Measurements from ENCODE around the gene HSPA4.

The HSPA4 gene

DNA sequence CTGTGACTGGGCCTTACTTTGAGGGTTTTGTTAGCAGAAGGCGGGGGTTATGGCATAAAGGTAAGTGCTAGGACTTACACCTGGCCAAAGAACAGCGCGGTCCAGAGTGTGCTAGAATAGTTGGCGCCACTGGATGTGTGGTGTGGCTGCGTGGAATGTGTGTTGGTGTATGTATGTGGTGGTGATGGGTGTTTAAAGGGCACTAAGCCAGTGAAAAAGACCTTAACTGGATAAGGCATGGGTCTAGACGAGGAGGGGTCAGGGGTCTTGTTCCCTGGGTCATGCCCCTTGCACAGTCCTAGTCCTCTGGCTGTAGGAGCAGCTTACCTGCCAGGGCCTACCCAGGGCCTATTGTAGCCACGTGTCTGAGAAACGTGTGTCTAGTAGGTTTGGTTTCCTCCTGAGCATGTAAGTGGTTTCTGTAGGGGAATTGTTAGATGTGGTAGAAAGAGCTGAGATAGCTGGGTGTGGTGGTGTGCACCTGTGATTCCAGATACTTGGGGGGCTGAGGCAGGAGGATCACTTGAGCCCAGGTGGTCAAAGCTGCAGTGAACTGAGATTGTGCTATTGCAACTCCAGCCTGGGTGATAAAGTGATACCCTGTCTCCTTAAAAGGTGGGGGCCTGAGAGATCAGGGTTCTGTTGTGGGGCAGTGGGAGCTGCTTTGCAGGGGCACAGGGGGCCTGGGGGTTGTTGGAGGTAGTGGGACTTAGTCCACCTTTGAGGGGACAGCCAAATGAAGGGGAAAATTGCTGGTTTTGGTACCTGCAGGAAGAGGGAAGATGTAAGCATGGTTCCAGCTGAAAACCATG, 55.2 kb downstream of the HSPA4 start:
- no peak for DNase-seq

DNA sequence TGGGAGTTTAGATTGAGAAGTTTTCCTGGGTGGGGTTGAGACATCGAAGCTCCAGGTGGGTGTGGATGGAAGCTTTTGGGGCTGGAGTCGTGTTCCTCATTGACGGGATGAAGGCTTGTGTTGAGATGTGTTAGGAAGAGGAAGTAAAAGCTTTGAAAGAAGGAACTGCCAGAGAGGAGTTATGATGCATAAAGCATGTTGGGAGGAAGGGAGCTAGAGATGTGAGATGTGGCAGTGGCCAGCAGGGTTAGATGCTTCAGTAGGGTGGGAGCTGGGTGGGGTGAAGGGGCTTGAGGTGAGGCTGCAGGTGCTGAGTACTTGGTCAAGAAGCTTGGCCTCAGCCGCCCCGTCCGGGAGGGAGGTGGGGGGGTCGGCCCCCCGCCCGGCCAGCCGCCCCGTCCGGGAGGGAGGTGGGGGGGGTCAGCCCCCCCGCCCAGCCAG, 56.7 kb downstream of the HSPA4 start:
- DNase-seq = no peak

DNA sequence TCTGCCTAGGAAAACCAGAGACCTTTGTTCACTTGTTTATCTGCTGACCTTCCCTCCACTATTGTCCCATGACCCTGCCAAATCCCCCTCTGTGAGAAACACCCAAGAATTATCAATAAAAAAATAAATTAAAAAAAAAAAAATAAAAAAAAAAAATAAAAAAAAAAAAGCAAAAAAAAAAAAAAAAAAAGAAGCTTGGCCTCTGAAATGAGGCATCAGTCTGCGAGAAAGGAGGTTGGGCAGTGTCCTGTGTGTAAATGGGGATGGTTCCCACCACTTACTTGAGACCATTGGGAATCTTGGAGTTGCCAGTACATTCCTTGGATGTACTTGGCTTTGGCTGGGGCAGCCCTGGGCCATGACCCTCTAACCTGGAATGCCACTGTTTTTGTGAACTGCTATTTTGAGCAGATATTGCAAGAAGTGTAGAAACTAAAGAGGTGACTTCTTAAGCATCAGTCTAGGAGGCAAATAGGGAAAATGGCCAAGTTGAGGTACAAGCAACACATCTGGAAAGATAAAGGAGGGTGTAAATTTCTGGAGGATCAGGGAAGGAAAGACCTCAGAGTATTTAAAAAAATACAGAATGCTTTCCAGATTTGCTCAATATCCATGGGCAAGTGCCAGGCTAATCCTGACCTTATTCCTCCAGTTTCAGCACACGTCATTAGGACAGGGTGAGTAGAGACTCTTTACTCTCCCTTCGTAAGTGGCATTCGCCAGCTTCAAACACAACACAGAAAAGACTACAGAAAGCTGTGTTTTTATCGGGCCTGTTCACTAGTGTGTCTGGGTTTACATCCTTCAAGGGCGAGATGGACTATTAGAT, 58.1 kb downstream of the HSPA4 start:
- no peak for DNase-seq

DNA sequence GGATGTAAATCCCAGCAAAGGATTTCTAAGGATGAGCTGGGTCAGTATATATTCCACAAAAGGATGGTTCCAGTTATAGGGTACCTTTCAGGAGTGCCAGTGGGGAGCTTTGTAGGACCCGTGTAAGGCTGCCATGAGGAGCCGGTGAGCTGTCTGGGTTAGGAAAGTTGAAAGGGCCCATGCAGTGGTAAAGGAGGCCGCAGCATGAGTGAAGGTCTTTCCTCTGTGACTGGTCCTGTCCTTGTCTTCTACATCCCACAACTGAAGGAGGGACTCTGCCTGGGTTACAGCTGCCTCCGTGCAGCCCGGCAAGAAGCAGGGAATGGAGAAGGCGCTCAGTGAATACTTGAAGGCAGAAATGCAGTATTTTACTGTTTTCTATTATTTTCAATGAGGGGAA, 58.9 kb downstream of the HSPA4 start:
- no peak for DNase-seq

DNA sequence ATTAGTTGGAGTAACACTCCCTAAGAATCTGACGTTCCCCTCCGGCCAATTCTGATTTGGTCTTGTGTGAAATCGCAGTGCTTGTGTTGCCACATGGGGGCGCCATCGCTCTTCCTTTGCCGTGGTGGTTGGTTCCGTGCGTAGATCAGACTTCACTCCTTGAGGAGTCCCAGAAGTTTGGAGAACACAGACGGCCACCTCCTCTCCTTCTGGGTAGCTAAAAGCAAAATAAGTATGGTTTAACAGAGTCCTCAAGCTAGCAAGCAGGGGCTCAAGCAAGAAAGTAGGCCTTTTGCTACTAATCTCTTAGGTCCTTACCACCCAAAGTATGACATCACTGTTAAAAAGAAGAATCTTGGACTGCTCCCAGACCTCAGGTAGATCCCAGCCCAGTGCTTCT, 59.5 kb downstream of the HSPA4 start:
- peak; percentile 66 for DNase-seq

GRCh38 chr5:133112026-133112660, 60.3 kb downstream of the HSPA4 start:
- no peak for DNase-seq

DNA sequence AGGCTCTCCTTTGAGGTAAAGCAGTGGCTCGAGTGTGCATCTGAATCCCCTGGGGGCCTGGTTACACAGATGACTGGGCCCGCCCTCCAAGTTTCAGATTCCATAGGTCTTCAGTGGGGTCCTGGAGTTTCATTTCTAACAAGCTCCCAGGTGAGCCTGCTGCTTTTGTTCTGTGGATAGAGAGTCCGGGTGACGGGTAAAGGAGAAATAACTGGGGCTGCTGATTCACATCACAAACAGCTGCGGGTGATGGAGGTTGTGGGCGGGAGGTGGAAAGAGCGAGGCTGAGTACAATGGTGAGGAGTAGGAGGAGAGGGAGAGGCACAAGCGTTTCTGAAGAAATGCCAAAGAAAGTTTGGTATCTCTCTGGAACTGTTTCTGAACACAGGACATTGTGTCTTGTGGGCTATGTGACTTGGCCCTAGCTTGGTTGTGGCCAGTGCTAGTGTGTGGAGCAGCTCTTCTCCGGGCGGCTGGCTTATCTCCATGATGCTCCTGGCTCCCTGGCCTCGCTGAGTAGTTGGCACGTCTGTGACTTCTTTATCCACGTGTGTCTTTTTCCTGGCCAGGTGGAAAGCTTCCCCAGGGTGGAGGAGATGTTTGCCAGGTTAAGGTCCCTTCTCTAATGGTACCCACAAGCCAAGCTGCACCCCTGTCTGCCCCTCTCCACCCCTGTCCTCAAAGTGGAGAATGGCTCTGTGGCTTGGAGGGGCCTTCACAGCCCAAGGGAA, 61.7 kb downstream of the HSPA4 start:
- DNase-seq = no peak

DNA sequence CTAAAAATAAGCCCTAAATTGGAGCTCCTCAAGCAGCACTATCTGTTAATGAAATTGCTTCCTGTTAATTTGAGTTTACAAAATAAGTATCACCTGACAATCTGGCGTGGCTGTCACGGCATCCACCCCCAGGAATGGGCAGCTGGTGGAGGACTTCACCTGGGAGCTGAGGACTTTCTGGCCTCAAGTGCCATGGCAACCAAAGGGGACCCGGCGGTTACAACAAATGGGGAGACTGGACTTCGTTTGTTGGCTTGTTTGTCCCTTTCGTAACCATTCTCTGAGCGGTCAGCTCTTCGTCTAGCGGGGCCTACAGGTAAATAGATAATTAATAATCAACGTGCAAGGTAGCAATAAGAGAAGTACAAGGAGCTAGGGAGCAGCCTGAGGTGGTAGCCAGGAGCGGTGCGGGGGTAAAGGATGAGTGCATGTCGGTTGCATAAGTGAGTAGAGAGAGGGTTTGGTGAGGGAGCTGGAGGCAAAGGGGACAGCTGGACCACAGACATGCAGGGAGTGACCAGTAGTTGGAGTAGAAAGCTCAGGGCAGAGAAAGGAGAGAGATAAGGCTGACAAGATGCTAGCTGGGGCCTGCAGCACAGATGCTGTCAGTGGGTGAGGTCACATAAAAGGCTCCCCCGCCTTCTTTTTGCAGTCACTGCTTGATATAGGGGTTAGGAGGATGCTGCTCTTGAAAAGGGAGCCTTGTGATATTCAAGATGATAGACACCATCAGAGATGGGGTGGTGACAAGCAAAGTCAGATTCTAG, 62.5 kb downstream of the HSPA4 start:
- DNase-seq = no peak

DNA sequence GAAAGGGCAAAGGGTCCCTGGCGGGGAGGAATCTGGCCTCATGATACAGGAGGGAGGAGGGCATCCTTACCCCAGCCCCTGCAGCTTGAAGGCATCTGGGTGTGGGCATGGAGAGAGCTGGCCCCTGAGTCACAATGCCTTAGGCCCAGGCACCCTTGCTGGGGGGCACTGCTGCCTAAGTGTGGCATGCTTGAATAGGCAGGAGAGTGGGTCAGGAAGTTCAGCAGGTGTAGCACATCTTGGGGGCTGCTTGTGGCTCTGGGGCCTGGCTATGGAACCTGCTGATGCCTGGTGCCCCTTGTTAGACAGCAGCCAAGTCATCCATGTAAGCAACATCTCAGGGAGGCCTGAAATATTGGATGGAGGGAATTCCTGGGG, 63.1 kb downstream of the HSPA4 start:
- DNase-seq = no peak

DNA sequence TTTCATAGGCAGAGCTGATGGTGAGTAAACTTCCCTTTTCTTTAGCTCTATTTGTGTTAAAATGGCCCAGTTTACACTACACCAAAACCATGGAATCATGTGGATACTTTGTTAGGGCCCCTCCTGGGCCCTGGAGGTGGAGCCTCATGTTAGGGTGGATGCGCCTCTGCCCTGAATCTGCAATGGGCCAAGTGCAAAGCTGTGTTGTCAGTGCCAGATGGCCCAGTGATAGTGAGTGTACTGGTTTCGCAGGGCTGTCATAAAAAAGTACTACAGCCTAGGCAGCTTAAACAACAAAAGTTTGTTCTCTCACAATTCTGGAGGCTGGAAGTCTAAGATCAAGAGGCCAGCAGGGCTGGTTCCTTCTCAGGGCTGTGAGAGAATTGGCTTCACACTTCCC, 64.8 kb downstream of the HSPA4 start:
- DNase-seq = no peak

DNA sequence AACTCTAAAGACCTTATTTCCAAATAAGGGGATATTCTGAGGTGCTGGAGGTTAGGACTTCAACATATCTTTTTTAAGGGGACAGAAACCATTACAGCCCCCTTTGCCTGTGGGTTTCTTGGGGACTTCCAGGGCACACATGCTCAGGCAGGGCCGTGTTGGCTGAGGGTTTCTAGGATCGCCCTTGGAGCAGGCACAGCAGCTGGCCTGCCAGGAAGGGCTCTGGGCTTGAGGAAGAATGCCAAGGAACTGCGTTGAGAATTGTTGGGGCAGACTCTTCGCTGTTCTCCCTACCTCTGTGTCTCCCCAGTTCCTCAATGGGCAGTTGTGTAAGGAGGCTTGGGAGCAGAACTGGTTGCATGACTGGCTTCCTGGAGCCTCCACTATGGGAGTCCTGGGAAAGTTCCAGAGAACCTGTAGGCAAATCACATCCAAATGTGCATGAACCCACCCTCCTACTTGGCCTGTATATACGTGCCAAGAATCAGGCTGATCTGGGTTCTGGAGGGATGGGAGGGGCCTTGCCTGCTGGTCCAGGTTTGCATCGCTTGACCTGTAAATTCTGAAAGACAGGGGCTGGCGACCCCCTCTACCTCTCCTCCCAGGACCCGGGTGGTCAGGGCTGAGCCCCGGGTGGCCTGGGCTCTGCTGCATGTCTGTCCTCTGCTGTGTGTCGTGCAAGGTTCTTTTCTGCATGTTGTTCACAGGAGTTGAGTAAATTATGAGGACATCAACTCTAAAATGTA, 65.5 kb downstream of the HSPA4 start:
- no peak for DNase-seq

- no peak for DNase-seq
Observed at GRCh38 chr5:133117912-133118445, 66.2 kb downstream of the HSPA4 start.

- DNase-seq = no peak
Observed at GRCh38 chr5:133118741-133119140, 66.9 kb downstream of the HSPA4 start.

GRCh38 chr5:133119233-133119711, 67.5 kb downstream of the HSPA4 start:
- no peak for DNase-seq

GRCh38 chr5:133120156-133120750, 68.4 kb downstream of the HSPA4 start:
- no peak for DNase-seq

DNA sequence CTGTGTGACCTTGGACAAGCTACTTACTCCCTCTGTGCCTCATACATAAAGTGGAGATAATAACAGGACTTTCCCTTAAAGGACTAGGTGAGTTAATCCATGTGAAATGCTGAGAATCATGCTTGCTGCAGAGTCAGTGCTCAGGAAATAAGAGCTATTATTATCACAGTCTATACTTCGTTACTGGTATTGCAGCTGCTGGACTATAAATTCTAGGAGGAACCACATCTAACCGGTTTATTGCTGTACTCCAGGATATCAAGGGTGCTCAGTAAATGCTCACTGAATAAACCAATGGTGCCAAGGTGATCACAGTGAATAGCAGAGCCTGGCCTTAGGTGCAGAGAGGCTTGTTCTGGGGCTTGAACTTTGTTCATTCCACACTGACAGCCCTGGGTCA, 69.3 kb downstream of the HSPA4 start:
- DNase-seq = no peak

DNA sequence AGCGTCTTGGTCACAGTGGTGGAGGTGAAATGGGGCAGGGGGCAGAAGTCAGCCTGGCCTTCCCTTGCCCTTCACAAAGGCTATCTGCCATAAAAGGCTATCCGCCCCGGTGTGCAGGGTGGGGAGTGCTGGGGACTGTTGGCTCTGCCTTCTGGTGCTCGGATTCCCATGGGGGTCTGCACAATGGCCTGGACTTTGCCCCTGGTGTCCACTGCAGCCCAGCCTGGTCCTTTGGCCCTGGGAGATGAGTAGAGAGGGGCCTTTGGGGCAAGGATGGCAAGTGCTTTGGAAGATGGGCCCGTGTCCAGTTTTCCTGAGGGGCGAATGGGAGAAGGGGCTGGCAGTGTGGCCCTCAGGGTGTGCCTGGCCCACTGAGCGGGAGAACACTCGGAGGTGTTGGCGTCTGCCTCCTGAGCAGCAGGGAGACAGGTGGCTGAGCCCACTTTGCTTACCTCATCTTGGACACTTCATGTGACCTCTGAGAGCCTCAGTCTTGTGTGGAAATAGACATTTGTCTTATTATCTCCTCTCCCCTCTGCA, 69.9 kb downstream of the HSPA4 start:
- no peak for DNase-seq

GRCh38 chr5:133122711-133123110, 70.9 kb downstream of the HSPA4 start:
- no peak for DNase-seq

DNA sequence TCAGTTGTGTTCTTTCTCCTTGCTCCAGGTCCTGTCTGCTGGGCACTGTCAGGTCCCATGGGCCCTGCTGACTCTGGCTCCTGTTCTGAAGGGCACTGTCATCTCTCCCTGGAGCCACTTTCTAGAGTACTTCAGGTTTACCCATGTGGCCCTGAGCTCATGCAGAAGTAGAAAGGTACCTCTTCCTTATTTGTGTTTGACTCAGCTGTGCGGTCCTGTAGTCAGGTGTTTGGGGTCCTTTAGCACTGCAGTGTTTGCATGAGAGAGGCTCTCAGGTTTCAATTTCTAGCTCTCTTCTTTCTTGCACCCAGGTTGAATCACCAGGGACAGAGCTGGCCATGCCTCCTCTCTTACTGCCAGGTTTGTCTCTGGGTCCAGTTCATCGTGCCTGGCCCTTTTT, 71.5 kb downstream of the HSPA4 start:
- DNase-seq = no peak

DNA sequence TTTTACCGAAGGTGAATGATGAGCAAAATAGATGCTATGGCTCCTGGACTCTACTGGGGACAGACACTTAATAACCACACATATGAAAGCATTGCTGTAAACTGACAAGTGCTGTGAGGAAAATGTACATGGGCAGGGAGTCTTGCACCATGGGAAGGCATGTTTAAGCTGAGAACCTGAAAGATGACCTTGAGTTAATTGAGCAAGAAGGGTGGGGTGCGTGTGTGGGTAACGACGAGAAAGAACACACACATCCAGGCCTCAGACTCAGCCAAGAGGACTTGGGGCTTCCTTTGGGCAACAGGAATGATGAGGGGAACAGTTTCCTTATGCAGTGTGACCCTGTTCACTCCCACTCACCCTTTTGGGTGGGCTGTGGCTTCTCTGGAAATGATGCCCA, 73.1 kb downstream of the HSPA4 start:
- DNase-seq = no peak
